Mammary epithelial cell (primary cell): Measurements from ENCODE around the gene SRPK1.

ENCODE experiments used
- EZH2 ChIP-seq: IDR thresholded peaks from 2 replicates; pipeline ENCODE4 v1.6.1; 2012; ENCODE audit warnings: low read length, inconsistent platforms, borderline replicate concordance
- TF ChIP-seq, protein P1 (sequence below), 2 donors: IDR thresholded peaks in 1 of 2; conservative IDR thresholded peaks in 1 of 2; 2 replicates each; pipeline ENCODE4 v1.5.1; 2011 to 2012; ENCODE audit warnings: inconsistent platforms in 2 of 2, low read length in 2 of 2, mild to moderate bottlenecking in 2 of 2, control low read depth in 1 of 2, low read depth in 1 of 2; ENCODE audit not compliant: insufficient read depth in 1 of 2; ENCODE audit errors: extremely low read depth in 1 of 2

DNA sequence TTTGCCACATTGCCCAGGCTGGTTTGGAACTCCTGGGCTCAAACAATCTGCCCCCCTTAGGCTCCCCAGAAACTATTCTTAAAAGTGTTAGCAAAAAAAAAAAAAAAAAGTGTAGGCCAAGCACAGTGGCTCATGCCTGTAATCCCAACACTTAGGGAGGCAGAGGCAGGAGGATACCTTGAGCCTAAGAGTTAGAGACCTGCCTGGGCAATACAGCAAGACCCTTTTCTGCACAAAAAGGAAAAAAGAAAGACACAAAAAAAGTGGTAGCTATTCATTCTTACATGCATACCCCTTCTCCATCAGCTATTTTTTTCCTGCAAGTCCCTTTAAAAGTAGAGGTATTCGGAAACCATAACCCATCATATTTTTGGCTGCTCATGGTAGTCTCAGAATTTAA, 3.2 kb upstream of the SRPK1 start:
- TF ChIP-seq, protein P1, sequence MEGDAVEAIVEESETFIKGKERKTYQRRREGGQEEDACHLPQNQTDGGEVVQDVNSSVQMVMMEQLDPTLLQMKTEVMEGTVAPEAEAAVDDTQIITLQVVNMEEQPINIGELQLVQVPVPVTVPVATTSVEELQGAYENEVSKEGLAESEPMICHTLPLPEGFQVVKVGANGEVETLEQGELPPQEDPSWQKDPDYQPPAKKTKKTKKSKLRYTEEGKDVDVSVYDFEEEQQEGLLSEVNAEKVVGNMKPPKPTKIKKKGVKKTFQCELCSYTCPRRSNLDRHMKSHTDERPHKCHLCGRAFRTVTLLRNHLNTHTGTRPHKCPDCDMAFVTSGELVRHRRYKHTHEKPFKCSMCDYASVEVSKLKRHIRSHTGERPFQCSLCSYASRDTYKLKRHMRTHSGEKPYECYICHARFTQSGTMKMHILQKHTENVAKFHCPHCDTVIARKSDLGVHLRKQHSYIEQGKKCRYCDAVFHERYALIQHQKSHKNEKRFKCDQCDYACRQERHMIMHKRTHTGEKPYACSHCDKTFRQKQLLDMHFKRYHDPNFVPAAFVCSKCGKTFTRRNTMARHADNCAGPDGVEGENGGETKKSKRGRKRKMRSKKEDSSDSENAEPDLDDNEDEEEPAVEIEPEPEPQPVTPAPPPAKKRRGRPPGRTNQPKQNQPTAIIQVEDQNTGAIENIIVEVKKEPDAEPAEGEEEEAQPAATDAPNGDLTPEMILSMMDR (conservative IDR thresholded peaks at IDR 0.05 in 1 of 2, IDR thresholded peaks at IDR 0.05 in 1 of 2; ENCODE audit: extremely low read depth in 1 of 2, insufficient read depth in 1 of 2, low read depth in 1 of 2, low read length in 2 of 2): no peak
- TF ChIP-seq EZH2: no peak
